SU-DHL-6 (cell line): Measurements from ENCODE around the gene CHN1.

Experiments used
- CTCF ChIP-seq: fragments of 200-600 bp; sonication (generic); IDR thresholded peaks from one replicate; pipeline ENCODE4 v1.5.1; 2017; ENCODE audit warnings: antibody characterized with exemption, mild to moderate bottlenecking, low read length, moderate library complexity; ENCODE audit not compliant: insufficient read depth, poor library complexity, severe bottlenecking
- EZH2phosphoT487 ChIP-seq: fragments of 200-600 bp; sonication (generic), shearing (Covaris generic); conservative IDR thresholded peaks from 2 replicates; pipeline ENCODE4 v1.6.1; 2018; ENCODE audit warnings: mild to moderate bottlenecking, antibody characterized with exemption, low read length, moderate library complexity, mixed read lengths

GRCh38 chr2:175037941-175038340, 32.8 kb upstream of the CHN1 start:
- TF ChIP-seq CTCF, result no peak
- no peak for TF ChIP-seq EZH2phosphoT487
